GM12872 (cell line): Measurements from ENCODE around the gene TBC1D5.

ENCODE experiments used
- TF ChIP-seq, protein P1 (sequence below): IDR thresholded peaks from 3 replicates; pipeline ENCODE4 v1.5.1; 2011; ENCODE audit warnings: low read depth, mild to moderate bottlenecking, low read length, moderate library complexity; ENCODE audit not compliant: insufficient read depth

TBC1D5 gene

DNA sequence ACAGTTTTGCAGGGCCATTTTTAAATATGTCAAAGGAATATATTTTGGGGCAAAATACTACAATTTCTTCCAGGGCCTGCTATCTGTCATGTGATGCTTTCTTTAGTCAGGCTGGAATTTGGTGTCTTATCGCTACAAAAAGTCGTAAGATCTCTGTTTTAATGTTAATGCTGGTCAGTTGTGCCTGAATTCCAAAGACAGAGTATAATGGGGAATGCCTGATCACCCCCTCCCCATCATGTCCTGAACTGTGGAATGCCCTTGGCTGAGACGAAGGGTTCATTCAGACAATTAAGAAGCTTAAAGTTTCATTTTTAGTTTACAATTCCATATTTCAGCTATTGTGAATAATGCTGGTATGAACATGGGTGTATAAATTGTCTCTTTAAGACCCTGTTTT, 203.0 kb downstream of the TBC1D5 start:
- TF ChIP-seq, protein P1, sequence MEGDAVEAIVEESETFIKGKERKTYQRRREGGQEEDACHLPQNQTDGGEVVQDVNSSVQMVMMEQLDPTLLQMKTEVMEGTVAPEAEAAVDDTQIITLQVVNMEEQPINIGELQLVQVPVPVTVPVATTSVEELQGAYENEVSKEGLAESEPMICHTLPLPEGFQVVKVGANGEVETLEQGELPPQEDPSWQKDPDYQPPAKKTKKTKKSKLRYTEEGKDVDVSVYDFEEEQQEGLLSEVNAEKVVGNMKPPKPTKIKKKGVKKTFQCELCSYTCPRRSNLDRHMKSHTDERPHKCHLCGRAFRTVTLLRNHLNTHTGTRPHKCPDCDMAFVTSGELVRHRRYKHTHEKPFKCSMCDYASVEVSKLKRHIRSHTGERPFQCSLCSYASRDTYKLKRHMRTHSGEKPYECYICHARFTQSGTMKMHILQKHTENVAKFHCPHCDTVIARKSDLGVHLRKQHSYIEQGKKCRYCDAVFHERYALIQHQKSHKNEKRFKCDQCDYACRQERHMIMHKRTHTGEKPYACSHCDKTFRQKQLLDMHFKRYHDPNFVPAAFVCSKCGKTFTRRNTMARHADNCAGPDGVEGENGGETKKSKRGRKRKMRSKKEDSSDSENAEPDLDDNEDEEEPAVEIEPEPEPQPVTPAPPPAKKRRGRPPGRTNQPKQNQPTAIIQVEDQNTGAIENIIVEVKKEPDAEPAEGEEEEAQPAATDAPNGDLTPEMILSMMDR: no peak

DNA sequence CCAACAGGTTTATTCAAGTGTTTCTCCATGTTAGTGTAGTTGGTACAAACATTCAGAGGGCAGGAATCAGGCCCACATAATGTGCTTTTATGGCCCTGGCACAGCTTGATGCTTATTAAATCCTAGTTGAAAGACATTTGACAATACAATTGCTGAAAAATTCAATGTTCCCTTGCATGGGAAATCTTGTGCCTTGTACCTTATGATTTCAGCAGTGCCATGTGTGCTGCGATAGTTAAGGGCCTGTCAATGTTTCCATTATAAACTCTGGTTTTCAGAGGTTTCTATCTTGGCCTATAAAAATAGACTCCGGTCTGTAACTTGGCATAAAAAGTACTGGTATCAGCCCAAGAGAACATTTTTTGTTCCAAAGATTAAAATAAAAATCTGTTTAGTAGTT, 207.2 kb downstream of the TBC1D5 start:
- TF ChIP-seq, protein P1: no peak

DNA sequence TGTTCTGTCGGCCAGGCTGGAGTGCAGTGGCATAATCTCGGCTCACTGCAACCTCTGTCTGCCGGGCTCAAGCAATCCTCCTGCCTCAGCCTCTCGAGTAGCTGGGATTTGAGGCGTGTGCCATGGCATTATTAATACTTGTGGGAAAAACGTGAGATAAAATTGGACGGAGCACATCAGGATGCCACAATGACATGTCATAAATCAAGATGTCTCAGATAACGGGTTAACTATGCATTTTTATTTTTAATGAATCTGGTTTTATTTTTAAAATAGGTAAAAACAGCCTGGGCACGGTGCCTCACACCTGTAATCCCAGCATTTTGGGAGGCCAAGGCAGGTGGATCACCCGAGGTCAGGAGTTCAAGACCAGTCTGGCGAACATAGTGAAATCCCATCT, 212.8 kb downstream of the TBC1D5 start:
- TF ChIP-seq, protein P1: no peak

DNA sequence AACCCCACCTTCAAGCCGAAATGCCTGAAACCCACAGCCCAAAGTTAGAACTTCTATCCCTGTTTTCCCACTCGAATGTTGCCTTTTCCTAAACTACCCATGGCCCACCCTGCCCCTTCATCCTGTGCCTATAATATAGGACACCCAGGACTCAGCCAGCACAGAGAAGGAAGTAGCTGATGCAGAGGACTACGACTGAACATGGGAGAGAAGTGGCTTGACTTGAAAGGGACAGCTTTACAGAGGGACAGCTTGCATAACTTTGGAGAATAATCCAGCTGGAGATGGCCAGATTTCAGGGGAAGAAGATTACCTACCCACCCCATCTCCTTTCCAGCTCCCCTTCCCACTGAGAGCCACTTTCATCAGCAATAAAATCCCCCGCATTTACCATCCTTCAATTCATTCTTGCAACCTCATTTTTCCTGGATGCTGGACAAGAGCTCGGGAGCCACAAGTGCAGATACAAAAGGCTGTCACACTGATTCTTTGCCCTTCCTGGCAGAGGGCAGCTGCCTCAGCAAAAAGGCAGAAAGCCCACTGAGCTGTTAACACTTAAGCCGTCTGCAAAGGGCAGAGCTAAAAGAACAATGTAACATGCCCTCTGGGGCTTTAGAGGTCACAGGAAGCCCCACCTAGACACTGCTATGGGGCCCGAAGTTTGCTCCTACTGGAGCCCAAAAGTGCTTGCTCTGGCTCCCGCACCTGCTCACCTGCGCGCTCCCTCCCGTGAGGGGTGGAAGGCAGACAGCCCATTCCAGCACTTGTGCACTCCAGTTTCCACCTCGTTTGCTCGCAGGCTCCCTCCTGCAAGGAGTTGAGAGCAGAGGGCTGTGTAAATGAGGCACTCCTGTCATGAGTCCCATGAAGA, 224.0 kb downstream of the TBC1D5 start:
- TF ChIP-seq, protein P1: no peak

DNA sequence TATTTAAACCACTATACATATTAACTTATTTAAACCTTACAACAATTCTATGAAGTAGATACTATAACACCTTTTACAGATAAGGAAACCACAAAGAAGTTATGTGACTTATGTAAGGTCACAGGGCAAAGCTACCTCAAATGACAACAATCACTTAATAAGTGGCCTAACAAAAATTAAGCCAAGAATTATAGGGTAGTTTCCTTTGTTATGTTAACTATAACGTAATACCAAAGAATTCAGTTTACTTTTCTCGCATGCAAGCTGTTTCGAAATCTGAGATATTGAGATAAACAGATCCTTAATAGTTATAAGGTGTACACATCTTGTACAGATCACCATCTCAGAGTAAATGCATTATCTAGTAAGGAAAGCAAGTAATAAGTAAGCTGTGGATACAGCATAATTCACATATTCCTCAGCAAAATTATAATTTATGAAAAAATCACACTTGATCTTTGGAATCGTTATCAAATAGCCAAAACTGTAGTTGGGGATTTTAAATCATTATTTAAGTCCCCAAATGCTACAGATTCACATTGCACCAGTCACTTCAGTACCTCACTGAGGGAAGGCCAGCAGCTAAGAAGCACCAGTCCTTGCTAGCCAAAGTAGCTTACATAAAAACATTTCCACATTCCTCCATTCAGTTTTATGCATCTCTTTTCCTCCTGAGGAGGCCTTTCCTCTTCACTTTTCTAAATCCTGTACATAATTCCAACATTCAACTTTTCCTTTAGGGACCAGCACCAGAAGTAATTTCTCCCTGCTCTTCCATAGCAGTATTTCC, 226.8 kb downstream of the TBC1D5 start:
- TF ChIP-seq, protein P1: no peak

DNA sequence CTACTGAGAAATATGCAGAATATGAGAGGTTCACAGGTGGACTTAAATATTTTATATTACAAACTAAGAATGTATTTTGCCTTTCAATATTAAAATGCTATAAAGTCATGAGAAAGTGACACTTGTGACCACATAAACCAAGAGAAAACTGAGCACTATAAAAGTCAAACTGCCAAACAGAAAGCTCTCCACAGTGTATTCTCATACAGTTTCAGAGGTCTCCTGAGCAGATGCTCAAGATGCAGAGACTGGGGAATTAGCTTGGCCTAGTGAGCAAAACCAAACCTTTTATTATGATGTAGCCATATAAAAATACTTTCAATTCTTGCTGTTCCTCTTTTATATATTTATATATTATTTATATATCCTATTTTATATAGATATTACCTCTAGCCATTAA, 227.8 kb downstream of the TBC1D5 start:
- TF ChIP-seq, protein P1: no peak

DNA sequence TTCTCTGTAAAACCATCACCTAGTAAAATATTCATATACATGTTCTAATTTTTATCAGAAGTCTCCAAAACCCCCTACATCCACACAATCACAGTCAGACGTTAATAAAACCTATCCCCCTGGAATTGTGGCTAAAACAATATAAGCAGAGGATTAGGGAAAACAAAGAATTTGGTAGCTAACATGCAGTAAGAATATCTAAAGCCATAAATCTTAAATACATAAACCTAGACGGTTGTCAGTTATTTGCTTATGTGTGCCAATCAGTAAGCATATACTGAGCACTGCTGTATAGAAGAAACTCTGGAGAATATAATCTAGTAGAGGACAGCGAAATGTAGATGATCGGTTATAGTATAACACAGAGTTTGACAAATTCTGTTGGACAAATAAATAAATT, 232.2 kb downstream of the TBC1D5 start:
- TF ChIP-seq, protein P1: no peak
